ENCODE data around the gene NKAIN2. TPM values are rescaled to one million over a fixed set of nuclear protein-coding genes. Genes with fewer than 3 reads are reported as not detected.
"Not testable (repeated sequence)": the region's sequence is repeated elsewhere in the genome, so short reads cannot be mapped to it uniquely, and the experiment has no call there.

The NKAIN2 gene
- total RNA-seq, 1 donor from 2014 or later: 0.59 TPM

GRCh38 chr6:123895806-123896205 lies 92.1 kb downstream of the NKAIN2 start:
- DNase-seq: no peak

DNA sequence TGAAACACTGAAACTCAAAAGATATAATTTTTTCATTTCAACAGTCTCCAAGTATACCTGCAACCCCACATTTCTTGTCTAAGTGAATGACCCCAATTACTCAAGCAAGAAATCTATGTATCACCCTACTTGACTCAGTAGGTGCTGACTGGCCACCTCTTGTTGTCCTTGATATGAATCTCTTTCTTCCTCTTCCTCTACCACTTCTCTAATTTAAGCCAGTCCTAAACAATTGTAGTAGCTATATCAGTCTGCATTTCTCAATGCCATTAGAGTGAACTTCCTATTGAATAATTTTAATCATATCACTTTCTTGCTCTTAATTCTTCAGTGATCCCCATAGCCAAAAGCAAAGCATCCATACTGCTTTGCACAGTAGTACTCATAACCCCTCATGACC lies 93.2 kb downstream of the NKAIN2 start:
- no peak for DNase-seq

GRCh38 chr6:123897965-123898364 lies 94.3 kb downstream of the NKAIN2 start:
- no peak for DNase-seq

GRCh38 chr6:123898665-123899064 lies 95.0 kb downstream of the NKAIN2 start:
- DNase-seq: no peak

DNA sequence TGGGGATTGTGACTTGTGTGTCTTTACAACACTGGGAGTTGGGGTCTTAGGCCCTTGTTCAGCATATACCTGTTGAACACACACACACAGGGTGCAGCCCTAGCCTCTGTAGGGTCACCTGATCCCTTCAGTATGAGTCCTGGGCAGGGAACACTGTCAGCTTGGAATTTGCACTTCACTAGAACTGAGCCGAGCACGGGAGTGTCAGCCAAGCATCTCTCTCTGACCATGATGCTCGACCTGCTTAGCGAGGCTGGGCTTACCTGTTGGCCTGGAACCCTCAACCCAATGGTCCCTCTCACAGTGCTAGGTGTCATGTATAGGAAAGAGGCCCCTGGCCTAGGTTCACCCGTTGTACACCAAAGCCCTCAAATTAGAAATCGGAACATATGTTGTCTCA lies 96.1 kb downstream of the NKAIN2 start:
- DNase-seq: no peak

- DNase-seq: no peak
Observed at GRCh38 chr6:123901436-123901835, 97.8 kb downstream of the NKAIN2 start.

DNA sequence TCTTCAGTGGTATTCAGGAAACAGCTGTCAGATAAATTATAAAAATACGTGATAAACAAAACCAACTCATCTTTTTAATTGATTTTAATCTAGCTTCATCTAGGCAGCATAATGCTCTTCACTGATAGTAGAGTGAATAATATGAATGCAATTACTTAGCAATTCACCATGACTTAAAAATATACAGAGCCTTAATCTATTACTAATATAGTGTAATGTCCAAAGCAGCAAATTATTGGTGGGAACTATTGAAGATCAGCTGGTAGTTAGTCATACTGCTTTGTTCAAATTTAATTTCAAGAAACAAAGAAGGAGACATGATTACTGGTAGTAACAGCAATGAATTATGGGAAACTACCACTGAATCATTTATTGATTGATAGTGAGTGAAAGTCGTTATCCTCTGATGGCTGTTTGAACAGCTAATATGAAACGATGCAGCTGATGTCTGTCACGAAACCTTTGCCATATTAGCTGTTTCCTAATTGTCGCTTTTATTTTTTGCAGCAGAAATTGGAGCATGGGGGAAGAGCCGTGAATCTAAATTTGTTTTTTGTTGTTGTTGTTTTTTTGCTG lies 99.2 kb downstream of the NKAIN2 start:
- DNase-seq: no peak

DNA sequence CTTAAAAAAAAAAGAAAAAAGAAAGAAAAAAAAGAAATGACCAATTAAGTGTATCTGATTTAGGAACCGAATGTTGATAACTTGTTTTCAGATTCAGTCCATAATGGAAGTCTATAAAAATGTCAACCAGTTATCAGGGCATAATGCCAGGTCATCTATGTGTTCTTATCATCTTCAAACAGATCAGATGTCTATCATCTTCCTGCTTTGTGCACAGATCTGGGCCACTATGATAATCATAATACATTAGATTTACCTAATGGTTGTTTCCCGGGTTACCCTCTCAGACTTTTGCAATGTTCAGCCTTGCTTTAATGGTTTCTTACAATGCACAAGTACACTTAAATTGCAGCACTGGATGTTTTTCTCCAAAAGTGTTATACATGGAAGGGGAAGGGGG lies 100.6 kb downstream of the NKAIN2 start:
- no peak for DNase-seq

DNA sequence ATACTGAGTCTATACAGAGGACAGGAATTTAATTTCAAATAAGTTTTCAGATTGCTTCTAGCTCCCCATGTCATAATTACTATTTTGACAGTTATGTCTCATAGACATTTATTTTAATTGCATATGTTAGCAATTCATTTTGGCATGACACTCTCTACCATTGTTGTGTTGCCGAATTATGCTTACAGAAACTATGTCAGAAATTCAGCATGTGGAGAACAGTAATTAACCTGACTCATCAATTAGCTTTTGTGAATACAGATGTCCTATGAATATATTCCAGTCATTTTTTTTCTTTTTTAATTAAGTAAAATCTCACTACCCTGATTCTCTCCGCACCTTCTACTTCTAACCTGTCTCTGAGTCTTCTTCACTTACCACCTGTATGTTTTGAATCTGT lies 105.1 kb downstream of the NKAIN2 start:
- no peak for DNase-seq

GRCh38 chr6:123909989-123910388 lies 106.3 kb downstream of the NKAIN2 start:
- DNase-seq: no peak

DNA sequence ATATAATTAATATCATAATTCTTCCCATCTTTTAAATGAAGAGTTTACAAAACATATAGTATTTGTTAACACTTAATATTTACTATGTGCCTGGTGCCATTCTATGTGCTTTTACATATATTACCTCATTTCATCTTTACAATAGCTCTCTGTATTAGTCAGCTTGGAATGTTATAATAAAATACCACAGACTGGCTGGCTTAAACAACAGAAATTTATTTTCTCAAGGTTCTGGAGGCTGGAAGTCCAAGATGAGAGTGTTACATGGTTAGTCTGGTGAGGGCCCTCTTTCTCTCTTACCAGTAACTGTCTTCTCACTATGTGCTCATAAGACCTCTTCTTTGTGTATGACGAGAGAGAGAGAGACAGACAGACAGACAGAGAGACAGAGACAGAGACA lies 110.2 kb downstream of the NKAIN2 start:
- no peak for DNase-seq

DNA sequence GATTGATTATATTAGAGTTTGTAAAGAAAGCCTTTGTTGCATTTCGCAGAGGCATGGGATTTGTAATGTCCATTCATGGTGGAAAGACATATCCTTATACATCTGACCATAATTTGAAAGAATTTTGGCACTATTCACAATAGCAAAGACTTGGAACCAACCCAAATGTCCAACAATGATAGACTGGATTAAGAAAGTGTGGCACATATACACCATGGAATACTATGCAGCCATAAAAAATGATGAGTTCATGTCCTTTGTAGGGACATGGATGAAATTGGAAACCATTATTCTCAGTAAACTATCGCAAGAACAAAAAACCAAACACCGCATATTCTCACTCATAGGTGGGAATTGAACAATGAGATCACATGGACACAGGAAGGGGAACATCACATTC lies 119.7 kb downstream of the NKAIN2 start:
- not testable (repeated sequence) for DNase-seq

GRCh38 chr6:123925350-123925749 lies 121.7 kb downstream of the NKAIN2 start:
- no peak for DNase-seq

GRCh38 chr6:123925842-123926399 lies 122.3 kb downstream of the NKAIN2 start:
- DNase-seq: no peak

GRCh38 chr6:123928529-123928928 lies 124.9 kb downstream of the NKAIN2 start:
- no peak for DNase-seq

DNA sequence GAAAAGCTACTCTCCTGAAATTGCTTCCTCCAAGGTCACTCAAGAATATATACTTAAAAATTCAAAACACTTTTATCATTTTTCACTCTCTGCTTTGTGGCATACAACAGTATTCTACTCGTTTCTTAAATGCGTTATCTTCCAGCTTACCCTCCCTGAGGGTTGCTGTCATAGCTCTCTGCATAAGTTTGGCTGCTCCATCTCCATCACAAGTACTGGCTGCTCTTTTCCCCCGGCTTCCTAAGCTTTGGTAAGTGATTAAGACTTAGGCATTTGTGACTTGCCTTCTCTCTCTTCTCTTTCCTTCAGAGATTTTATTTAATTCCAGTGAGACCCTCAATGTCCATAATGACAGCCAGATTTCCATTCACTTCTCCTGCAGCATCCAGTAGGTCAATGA lies 128.3 kb downstream of the NKAIN2 start:
- DNase-seq: no peak

DNA sequence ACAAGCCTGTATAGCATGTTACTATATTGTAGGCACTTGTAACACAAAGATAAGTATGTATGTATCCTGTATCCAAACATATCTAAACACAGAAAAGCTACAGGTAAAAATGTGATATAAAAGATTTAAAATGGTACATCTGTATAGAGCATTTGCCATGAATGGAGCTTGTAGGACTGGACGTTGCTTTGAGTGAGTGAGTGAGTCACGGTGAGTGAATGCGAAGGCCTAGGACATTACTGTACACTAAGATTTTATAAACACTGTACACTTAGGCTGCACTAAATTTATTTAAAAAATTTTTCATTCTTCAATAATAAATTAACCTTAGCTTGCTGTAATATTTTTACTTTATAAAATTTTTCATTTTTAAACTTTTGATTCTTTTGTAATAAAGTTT lies 136.9 kb downstream of the NKAIN2 start:
- DNase-seq: no peak

DNA sequence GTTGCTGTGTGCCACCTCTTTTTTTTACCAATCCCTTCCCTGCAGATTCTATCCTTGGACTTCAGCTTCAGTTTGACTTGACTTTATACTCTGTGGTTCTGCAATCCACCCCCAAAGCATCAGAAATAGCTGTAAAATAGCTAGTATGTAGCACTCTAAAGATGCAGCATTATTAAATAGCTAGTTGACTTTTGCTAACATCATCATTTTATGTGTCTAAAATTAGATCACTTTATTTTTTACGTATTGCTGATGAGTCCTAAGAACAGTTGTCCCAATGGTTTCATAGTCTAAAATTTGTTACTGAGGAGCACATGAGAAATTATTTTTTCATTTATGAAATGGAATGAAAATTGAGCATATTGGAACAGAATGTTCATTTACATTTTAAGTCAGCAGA lies 138.2 kb downstream of the NKAIN2 start:
- no peak for DNase-seq

DNA sequence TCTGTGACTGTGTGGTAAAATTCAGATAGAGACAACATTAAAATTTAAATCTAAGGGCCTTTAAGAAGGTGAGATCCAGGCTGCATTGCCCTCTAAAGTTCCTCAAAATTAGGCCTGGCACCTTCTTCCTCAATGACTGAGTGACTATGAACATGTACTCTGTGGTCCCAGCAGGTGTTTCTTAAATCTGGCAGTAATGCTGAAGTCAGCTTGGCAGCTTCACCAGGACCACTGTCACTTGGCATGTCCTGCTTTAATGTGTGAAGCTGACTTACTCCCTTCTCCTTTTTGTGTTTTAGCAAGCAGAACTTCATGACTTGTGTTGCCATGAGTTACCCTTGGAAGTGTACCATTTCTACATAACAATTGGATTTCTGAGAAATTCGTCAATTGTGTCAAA lies 141.7 kb downstream of the NKAIN2 start:
- DNase-seq: no peak

DNA sequence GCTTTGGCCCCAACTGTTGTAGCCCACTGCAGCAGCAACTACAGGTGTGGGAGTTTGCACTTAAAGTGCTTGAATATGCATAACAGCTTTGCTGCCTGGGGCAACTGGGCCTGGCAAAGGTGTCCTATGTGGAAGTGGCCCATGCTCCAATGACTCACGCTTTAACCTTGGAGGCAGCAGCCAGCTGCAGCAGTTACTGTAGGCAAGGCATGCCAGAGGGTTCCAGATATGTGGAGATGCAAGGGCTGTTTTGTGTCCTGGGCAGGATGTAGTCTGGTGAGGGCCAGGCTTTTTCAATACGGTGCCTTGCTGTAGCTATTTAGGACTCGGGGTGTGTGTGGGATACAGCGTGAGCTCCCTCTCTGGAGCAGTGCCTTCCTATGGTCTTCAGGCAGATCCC lies 150.3 kb downstream of the NKAIN2 start:
- no peak for DNase-seq

DNA sequence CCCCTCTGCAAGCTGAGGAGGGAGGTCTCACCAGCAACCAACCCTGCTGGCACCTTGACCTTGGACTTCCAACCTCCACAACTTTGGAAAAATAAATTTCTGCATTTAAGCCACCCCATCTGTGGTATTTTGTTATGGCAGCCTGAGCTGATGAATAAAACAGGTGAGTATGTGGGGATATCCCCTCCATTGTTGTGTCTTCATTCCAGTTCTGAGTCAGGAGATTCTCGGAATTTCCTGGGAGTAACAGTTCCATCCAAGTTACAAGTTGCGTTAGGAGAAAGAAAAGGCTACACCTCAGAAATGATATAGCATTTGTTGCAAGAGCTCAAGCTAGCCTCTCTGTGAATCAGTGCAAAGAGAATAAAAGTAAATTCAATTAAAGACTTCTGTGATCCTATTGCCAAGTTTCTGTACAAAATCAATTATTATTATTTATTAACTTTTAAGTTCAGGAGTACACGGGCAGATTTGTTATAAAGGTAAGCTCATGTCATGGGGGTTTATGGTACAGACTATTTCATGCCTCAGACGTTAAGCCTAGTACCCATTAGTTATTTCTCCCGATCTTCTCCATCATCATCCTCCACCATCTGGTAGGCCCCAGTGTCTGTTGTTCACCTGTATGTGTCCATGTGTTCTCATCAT lies 153.0 kb downstream of the NKAIN2 start:
- no peak for DNase-seq

GRCh38 chr6:123962508-123962907 lies 158.8 kb downstream of the NKAIN2 start:
- no peak for DNase-seq

- DNase-seq: no peak
Observed at GRCh38 chr6:123965894-123966293, 162.2 kb downstream of the NKAIN2 start.

DNA sequence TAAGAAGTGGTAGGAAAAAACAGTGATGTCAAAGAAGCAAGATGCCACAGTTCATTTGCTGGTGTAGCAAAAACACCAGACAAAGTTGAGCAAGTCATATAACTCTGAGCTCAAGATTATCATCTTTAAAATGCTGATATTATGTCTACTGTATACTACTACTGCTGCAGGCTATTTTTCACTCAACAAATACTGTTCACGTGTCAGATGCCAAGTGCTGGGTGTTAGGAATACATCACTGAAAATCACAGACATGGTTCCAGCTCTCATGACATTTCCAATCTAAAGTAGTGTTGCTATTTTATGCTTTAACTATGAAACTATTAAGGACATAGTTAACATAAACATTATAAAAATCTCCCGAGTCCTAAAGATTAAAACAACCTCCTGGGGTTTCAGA lies 163.0 kb downstream of the NKAIN2 start:
- no peak for DNase-seq

Measured in skin of body (tissue), 2 donors.